ENCODE measurements around the gene NPIPB6.
A peak's percentile ranks its signal among the peaks of the same experiment; 100 is the strongest.

Gene NPIPB6

GRCh38 chr16:28319476-28320022 is 43.8 kb downstream of the NPIPB6 start:
- no peak for TF ChIP-seq ZFX (IDR thresholded peaks at IDR 0.05)
- no peak for TF ChIP-seq CTCF (conservative IDR thresholded peaks at IDR 0.05)
- no peak overlapping the region for H3K27ac ChIP-seq

- TF ChIP-seq CTCF (conservative IDR thresholded peaks at IDR 0.05) (no peak), ZFX (IDR thresholded peaks at IDR 0.05) (no peak)
- no peak overlapping the region for H3K27ac ChIP-seq
These were observed 45.1 kb downstream of the NPIPB6 start for GRCh38 chr16:28318042-28318744.

- no peak for TF ChIP-seq ZFX (IDR thresholded peaks at IDR 0.05)
- peak; percentile 94 for TF ChIP-seq CTCF (conservative IDR thresholded peaks at IDR 0.05)
- no peak overlapping the region for H3K27ac ChIP-seq
These were observed 46.0 kb downstream of the NPIPB6 start for GRCh38 chr16:28317040-28317880.

GRCh38 chr16:28316054-28316453 is 47.3 kb downstream of the NPIPB6 start:
- TF ChIP-seq CTCF (conservative IDR thresholded peaks at IDR 0.05) (no peak), ZFX (IDR thresholded peaks at IDR 0.05) (no peak)
- no peak overlapping the region for H3K27ac ChIP-seq

- no peak overlapping the region for H3K27ac ChIP-seq
- TF ChIP-seq ZFX (IDR thresholded peaks at IDR 0.05) (no peak), CTCF (conservative IDR thresholded peaks at IDR 0.05) (no peak)
These were observed 49.7 kb downstream of the NPIPB6 start for GRCh38 chr16:28313587-28313986.

GRCh38 chr16:28312327-28312726 is 51.0 kb downstream of the NPIPB6 start:
- no peak overlapping the region for H3K27ac ChIP-seq
- no peak for TF ChIP-seq CTCF (conservative IDR thresholded peaks at IDR 0.05)
- TF ChIP-seq ZFX (IDR thresholded peaks at IDR 0.05): no peak

GRCh38 chr16:28311913-28312312 is 51.4 kb downstream of the NPIPB6 start:
- H3K27ac ChIP-seq: no peak overlapping the region
- no peak for TF ChIP-seq ZFX (IDR thresholded peaks at IDR 0.05)
- no peak for TF ChIP-seq CTCF (conservative IDR thresholded peaks at IDR 0.05)

All from C4-2B (cell line).